Endothelial cell of umbilical vein (primary cell): Measurements from ENCODE around the gene CYBA. TPM values are rescaled to one million over a fixed set of nuclear protein-coding genes. Genes with fewer than 3 reads are reported as not detected.

Experiments used
- BruUV-seq: library from RNA; stranded (reverse); fragments of 400-500 nt; replicated peaks from 2 replicates; lab custom pipeline; 2021; lab: Mats Ljungman, UMichigan
- CTCF ChIA-PET: fragments of 300-600, 350-600 bp; sonication (Branson Sonifier 250); formaldehyde crosslinking; loops from one replicate; lab custom pipeline; 2021; ENCODE audit warnings: antibody characterized with exemption, inconsistent platforms; lab: Charles Lee
- POLR2A ChIA-PET: fragments of 300-600, 350-600 bp; sonication (Branson Sonifier 250); formaldehyde crosslinking; loops from one replicate; lab custom pipeline; 2021; ENCODE audit warnings: antibody characterized with exemption, inconsistent platforms; lab: Charles Lee
- DNase-seq: peaks from one replicate; pipeline ENCODE4 v3.0.0-alpha.2; 2011; ENCODE audit warnings: low read depth, low spot score
- FAIRE-seq: peaks from 2 replicates; lab custom pipeline; 2011; peaks lifted over from hg19 to GRCh38; lab: Jason Lieb, UNC
- H2AFZ ChIP-seq: 2 replicates; pipeline ENCODE4 v1.6.0; 2012; ENCODE audit warnings: low read depth, low read length, control low read depth, inconsistent platforms
- H3K27ac ChIP-seq: 2 replicates; pipeline ENCODE4 v1.5.1; 2011; ENCODE audit warnings: low read depth, mild to moderate bottlenecking, control low read depth, low read length, moderate library complexity; ENCODE audit not compliant: insufficient read depth
- H3K27me3 ChIP-seq, 2 experiments: 2 replicates each; pipeline versions ENCODE4 v1.6.0 to v1.6.1; 2011; ENCODE audit warnings: low read length in 2 of 2, mixed read lengths in 1 of 2; ENCODE audit not compliant: control insufficient read depth in 2 of 2, insufficient read depth in 2 of 2
- H3K36me3 ChIP-seq, 2 experiments: 2 replicates in 1 of 2; 3 replicates in 1 of 2; pipeline ENCODE4 v1.5.1; 2011; ENCODE audit warnings: low read length in 2 of 2, mild to moderate bottlenecking in 1 of 2, moderate library complexity in 1 of 2; ENCODE audit not compliant: control insufficient read depth in 2 of 2, insufficient read depth in 2 of 2; ENCODE audit errors: extremely low read depth in 1 of 2
- H3K4me1 ChIP-seq: 3 replicates; pipeline ENCODE4 v1.5.1; 2011; ENCODE audit warnings: mild to moderate bottlenecking, low read length; ENCODE audit not compliant: control insufficient read depth, insufficient read depth; ENCODE audit errors: extremely low read depth
- H3K4me2 ChIP-seq: 2 replicates; pipeline ENCODE4 v1.6.1; 2011; ENCODE audit warnings: low read length, control low read depth, mixed read lengths; ENCODE audit not compliant: insufficient read depth
- H3K4me3 ChIP-seq, 3 experiments: fragments of 200-600 bp in 1 of 3; sonication (generic), shearing (Covaris generic) in 1 of 3; replicated peaks in 1 of 3; 2 replicates each; pipeline ENCODE4 v1.5.1; 2011 to 2016; ENCODE audit warnings: control low read depth in 3 of 3, low read length in 3 of 3, mild to moderate bottlenecking in 2 of 3, inconsistent platforms in 1 of 3, low read depth in 1 of 3, moderate library complexity in 1 of 3; ENCODE audit not compliant: insufficient read depth in 1 of 3
- H3K79me2 ChIP-seq: 2 replicates; pipeline ENCODE4 v1.6.0; 2012; ENCODE audit warnings: low read length, inconsistent platforms; ENCODE audit not compliant: control insufficient read depth, insufficient read depth
- H3K9ac ChIP-seq: replicated peaks from 2 replicates; pipeline ENCODE3; 2011; ENCODE audit warnings: low read length, control low read depth; ENCODE audit not compliant: insufficient read depth; ENCODE audit errors: extremely low read depth
- H3K9me1 ChIP-seq: replicated peaks from 3 replicates; pipeline ENCODE4 v1.6.0; 2011; ENCODE audit warnings: mild to moderate bottlenecking, low read length; ENCODE audit not compliant: control insufficient read depth, insufficient read depth; ENCODE audit errors: extremely low read depth
- H3K9me3 ChIP-seq: replicated peaks from 2 replicates; pipeline ENCODE4 v1.5.1; 2012; ENCODE audit warnings: low read length, inconsistent platforms; ENCODE audit not compliant: control insufficient read depth, insufficient read depth
- H4K20me1 ChIP-seq: replicated peaks from 2 replicates; pipeline ENCODE3; 2011; ENCODE audit warnings: mild to moderate bottlenecking, low read length; ENCODE audit not compliant: control insufficient read depth, insufficient read depth; ENCODE audit errors: extremely low read depth
- CTCF ChIP-seq, 2 donors: IDR thresholded peaks; 1 replicate in 1 of 2; 2 replicates in 1 of 2; pipeline ENCODE4 v1.5.1; 2011; ENCODE audit warnings: low read length in 2 of 2, mild to moderate bottlenecking in 2 of 2, moderate library complexity in 2 of 2, control low read depth in 1 of 2, inconsistent platforms in 1 of 2, low read depth in 1 of 2; ENCODE audit not compliant: insufficient read depth in 1 of 2; ENCODE audit errors: extremely low read depth in 1 of 2
- EZH2 ChIP-seq: IDR thresholded peaks from 2 replicates; pipeline ENCODE4 v1.6.1; 2012; ENCODE audit warnings: borderline replicate concordance, low read depth, mild to moderate bottlenecking, moderate library complexity, low read length, inconsistent platforms; ENCODE audit not compliant: severe bottlenecking
- FOS ChIP-seq: IDR thresholded peaks from 2 replicates; pipeline ENCODE4 v1.6.1; 2011; ENCODE audit warnings: mild to moderate bottlenecking, low read length, moderate library complexity, borderline replicate concordance; ENCODE audit not compliant: insufficient read depth
- GATA2 ChIP-seq: IDR thresholded peaks from 2 replicates; pipeline ENCODE4 v1.7.0; 2011; ENCODE audit warnings: low read depth, mild to moderate bottlenecking, moderate library complexity, mixed read lengths, low read length; ENCODE audit not compliant: insufficient read length, insufficient read depth
- JUN ChIP-seq: IDR thresholded peaks from 2 replicates; pipeline ENCODE4 v1.6.1; 2011; ENCODE audit warnings: borderline replicate concordance, low read depth; ENCODE audit not compliant: insufficient read length, insufficient read depth
- MAX ChIP-seq: IDR thresholded peaks from 2 replicates; pipeline ENCODE4 v1.6.1; 2011; ENCODE audit not compliant: insufficient read depth, insufficient read length
- MYC ChIP-seq: IDR thresholded peaks from one replicate; pipeline ENCODE4 v1.6.1; 2011; ENCODE audit warnings: mild to moderate bottlenecking, low read depth, low read length
- POLR2A ChIP-seq: IDR thresholded peaks from 2 replicates; pipeline ENCODE4 v1.6.1; 2012; ENCODE audit warnings: low read depth, mild to moderate bottlenecking, control low read depth, low read length
- POLR2AphosphoS5 ChIP-seq: IDR thresholded peaks from 2 replicates; pipeline ENCODE4 v1.6.1; 2012; ENCODE audit warnings: low read depth, mild to moderate bottlenecking, control low read depth, low read length, moderate library complexity; ENCODE audit not compliant: insufficient read depth
- dilution Hi-C: fragments of 300-500 bp; cut with MboI; formaldehyde crosslinking; loops from one replicate; pipeline ENCODE4 v1.15.0; 2019; ENCODE audit warnings: low sequenced_read_pairs; ENCODE audit not compliant: extremely low pct_ligation_motif_present
- intact Hi-C: fragments of 100-400 bp; cut with micrococcal nuclease; formaldehyde crosslinking; loops from one replicate; pipeline ENCODE4 v1.10.0; 2022
- polyA plus RNA-seq, 4 experiments: library from polyadenylated mRNA; depleted of rRNA in 3 of 4; stranded (reverse) in 3 of 4; unstranded in 1 of 4; fragments of >200 nt; gene quantifications; 2 replicates each; pipeline versions ENCODE4 v1.2.1 to v1.2.3, GENCODE V29; 2011 to 2012; ENCODE audit warnings: missing spikeins in 1 of 4
- total RNA-seq: library from RNA; stranded (reverse); gene quantifications from 2 replicates; pipeline ENCODE4 v1.2.3, GENCODE V29; 2021

CYBA gene
- total and polyA plus RNA-seq, 2 donors (not counting 3 experiments of a cell fraction or from before 2014, with no cell fraction given), result 37.0 to 77.3 TPM

- peaks cover 0 to 2% of the 10 kb centered on the region in 2 experiments for H3K27me3 ChIP-seq
- no peaks in the 10 kb centered on the region for H3K79me2 ChIP-seq
- TF ChIP-seq EZH2, result no peak
- TF ChIP-seq POLR2A, result no peak
- no peak for TF ChIP-seq FOS
- TF ChIP-seq CTCF (IDR thresholded peaks at IDR 0.05; ENCODE audit: extremely low read depth in 1 of 2, insufficient read depth in 1 of 2, low read depth in 1 of 2, low read length in 2 of 2), result no peak
- TF ChIP-seq MYC, result no peak
- no peak for TF ChIP-seq MAX
- no peak for TF ChIP-seq JUN
- TF ChIP-seq GATA2, result no peak
- no peak for TF ChIP-seq POLR2AphosphoS5
- no peak overlapping the region for H3K27ac ChIP-seq
- no peaks in the 10 kb centered on the region for H3K9me1 ChIP-seq
- H3K4me1 ChIP-seq, result peaks cover 3% of the 10 kb centered on the region
- no TSS peak for BruUV-seq
- POLR2A ChIA-PET, result no interaction called here
- no peak for FAIRE-seq
- dilution Hi-C loops, result no loop called here
- peak overlapping the region; percentile 29 to 57 (median 40) for H3K4me3 ChIP-seq
- H4K20me1 ChIP-seq, result no peaks in the 10 kb centered on the region
- H3K4me2 ChIP-seq, result peak overlapping the region; percentile 70
- no peak for DNase-seq
- intact Hi-C loops, result loop anchor here (1.0 to 2.0 kb wide), 2 partner anchors 15 to 23 kb away; partner anchors contain the start of gene MVD
- H3K9ac ChIP-seq, result no peak overlapping the region
- peak overlapping the region; percentile 89 for H2AFZ ChIP-seq
- H3K9me3 ChIP-seq, result no peaks in the 10 kb centered on the region
- no peaks in the 10 kb centered on the region for H3K36me3 ChIP-seq
- CTCF ChIA-PET, result interaction anchor here (0.6 to 1.7 kb wide), 3 partner anchors 13 to 116 kb away, joined by 4 to 5 read pairs (median 4); partner anchors contain the start of gene ZC3H18
Observed at GRCh38 chr16:88686062-88686438, 35.2 kb upstream of the CYBA start.
